BE2C (cell line): ENCODE data around the gene STARD3.

Experiments
- DNase-seq: peaks from one replicate; pipeline ENCODE4 v3.0.0-alpha.2; 2020
- H3K27me3 ChIP-seq: fragments of 250-450 bp; sonication (Bioruptor Pico); 2 replicates; pipeline ENCODE4 v1.5.1; 2020; ENCODE audit warnings: mild to moderate bottlenecking
- H3K36me3 ChIP-seq: fragments of 250-450 bp; sonication (Bioruptor Pico); 2 replicates; pipeline ENCODE4 v1.5.1; 2020; ENCODE audit warnings: mild to moderate bottlenecking
- H3K4me1 ChIP-seq: fragments of 250-450 bp; sonication (Bioruptor Pico); 2 replicates; pipeline ENCODE4 v1.5.1; 2020
- H3K4me3 ChIP-seq: 2 replicates; pipeline ENCODE4 v1.5.1; 2011; ENCODE audit warnings: low read depth, low read length
- H3K9me3 ChIP-seq: fragments of 250-450 bp; sonication (Bioruptor Pico); 2 replicates; pipeline ENCODE4 v1.5.1; 2020
- TF ChIP-seq, protein P1 (sequence below): IDR thresholded peaks from 2 replicates; pipeline ENCODE4 v1.5.1; 2012; ENCODE audit warnings: mild to moderate bottlenecking, low read depth, low read length

Gene STARD3

DNA sequence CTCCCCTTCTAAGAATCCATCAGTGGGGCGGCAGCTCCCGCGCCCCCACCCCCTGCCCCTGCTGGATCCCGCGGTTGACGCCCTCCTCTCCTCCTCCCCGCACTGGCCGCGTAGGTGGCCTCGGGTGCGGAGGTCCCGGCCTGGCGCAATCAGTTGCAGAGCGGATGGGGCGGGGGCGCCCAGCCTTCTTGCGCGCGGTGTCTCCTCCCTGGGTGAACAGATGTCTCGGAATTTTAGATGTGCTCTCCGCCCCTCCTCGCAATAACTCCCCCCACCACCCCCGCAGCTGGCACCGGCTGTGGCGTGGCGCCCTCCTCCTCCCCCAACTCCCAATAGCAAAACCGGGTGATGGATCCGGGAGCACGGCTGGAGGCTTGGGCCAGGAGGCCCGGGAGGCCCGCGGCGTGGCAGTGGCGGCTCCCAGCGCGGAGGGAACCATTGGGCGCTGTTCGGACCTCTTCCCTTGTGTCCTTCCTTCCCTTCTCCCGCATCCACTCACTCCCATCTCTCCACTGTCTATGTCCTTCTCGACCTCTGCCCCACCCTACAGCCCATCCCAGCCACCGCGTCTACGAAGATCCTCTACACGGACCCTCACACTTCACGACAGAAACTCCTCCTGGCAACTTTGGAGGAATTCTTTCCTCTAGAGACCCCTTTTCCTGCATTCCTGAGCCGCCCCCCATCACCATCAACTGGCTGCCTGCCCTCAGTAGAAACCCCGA, 40.2 kb upstream of the STARD3 start:
- no peaks in the 10 kb centered on the region for H3K36me3 ChIP-seq
- H3K9me3 ChIP-seq: no peaks in the 10 kb centered on the region
- no peak overlapping the region for H3K4me3 ChIP-seq
- H3K4me1 ChIP-seq: peaks cover 6% of the 10 kb centered on the region
- peaks cover 97% of the 10 kb centered on the region for H3K27me3 ChIP-seq
- TF ChIP-seq, protein P1, sequence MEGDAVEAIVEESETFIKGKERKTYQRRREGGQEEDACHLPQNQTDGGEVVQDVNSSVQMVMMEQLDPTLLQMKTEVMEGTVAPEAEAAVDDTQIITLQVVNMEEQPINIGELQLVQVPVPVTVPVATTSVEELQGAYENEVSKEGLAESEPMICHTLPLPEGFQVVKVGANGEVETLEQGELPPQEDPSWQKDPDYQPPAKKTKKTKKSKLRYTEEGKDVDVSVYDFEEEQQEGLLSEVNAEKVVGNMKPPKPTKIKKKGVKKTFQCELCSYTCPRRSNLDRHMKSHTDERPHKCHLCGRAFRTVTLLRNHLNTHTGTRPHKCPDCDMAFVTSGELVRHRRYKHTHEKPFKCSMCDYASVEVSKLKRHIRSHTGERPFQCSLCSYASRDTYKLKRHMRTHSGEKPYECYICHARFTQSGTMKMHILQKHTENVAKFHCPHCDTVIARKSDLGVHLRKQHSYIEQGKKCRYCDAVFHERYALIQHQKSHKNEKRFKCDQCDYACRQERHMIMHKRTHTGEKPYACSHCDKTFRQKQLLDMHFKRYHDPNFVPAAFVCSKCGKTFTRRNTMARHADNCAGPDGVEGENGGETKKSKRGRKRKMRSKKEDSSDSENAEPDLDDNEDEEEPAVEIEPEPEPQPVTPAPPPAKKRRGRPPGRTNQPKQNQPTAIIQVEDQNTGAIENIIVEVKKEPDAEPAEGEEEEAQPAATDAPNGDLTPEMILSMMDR: no peak
- no peak for DNase-seq

DNA sequence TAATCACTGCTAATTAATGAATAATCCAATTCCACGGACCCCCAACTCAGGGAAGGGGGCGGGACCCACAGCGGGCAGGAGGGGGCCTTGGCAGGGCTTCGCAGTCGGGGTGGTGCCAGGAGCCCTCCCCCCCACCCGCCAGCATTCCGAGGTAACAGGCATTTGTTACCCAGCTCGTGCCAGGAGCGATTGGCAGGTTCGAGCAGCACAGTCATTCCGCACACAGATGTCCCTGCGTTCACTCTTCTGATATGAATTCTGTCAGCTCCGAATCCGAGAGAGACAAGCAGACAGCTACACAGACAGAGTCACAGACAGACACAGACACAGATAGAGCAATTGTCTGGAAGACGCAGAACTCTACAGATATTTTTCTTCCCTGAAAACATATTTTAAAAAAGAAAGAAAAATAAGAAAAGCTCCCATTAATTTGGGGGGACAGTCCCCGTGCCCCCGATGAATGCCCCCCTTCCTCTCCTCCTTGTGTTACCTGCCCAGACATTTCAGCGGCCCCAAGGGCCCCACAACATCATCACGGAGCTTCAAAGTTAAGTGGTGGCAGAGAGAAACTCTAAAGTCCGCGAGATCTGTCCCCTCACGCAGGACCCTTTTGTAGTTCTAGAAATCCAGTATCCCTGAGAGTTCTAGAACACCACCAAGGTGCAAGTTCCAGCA, 39.4 kb upstream of the STARD3 start:
- TF ChIP-seq, protein P1: no peak
- H3K4me3 ChIP-seq: no peak overlapping the region
- DNase-seq: no peak
- H3K36me3 ChIP-seq: no peaks in the 10 kb centered on the region
- H3K4me1 ChIP-seq: peaks cover 6% of the 10 kb centered on the region
- no peaks in the 10 kb centered on the region for H3K9me3 ChIP-seq
- H3K27me3 ChIP-seq: peaks cover 97% of the 10 kb centered on the region

DNA sequence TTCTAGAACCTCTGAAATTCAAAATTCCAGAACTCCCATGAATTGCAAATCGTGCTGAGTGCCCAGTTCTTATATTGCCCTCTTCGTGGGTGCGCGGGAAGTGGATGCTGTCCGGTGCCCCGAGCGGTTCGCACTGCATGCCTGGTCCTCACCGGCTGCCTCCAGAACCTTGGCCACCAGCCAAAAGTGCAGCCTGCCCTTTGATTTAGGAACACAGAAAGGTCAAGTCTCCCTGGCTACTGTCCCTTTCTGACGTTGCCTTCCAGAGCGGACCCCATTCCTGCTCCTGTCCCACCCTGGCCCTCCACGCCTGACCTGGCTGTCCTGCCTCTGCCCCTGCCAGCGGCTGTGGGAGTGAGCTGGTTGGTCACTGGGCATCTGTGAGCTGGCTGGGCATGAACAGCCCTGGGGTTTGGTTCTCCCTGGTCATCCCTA, 38.9 kb upstream of the STARD3 start:
- H3K27me3 ChIP-seq: peaks cover 100% of the 10 kb centered on the region
- TF ChIP-seq, protein P1: no peak
- peak; percentile 53 for DNase-seq
- peaks cover 6% of the 10 kb centered on the region for H3K4me1 ChIP-seq
- no peaks in the 10 kb centered on the region for H3K9me3 ChIP-seq
- H3K36me3 ChIP-seq: no peaks in the 10 kb centered on the region
- H3K4me3 ChIP-seq: no peak overlapping the region

DNA sequence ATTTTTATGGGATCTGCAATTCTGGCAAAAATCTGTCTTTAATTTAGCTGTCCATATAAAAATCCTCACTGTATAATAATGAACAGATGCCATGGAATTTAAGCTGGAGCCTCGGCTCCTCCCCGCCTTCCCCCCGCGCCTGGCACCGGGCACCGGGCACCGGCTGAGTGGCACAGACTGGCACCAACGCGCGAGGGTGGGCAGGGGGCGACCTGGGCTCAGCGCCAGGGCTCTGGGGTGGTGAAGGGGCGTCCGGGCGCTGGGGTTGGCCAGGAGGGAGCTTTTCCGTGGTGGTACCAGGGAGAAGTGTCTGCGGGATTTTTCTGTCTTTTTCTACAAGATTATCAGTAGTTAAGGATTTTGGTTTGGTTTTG, 38.3 kb upstream of the STARD3 start:
- Histone ChIP-seq H3K4me3 (no peak overlapping the region), H3K4me1 (peaks cover 6% of the 10 kb centered on the region), H3K27me3 (peaks cover 100% of the 10 kb centered on the region), H3K9me3 (no peaks in the 10 kb centered on the region), H3K36me3 (no peaks in the 10 kb centered on the region)
- TF ChIP-seq, protein P1: no peak
- no peak for DNase-seq

DNA sequence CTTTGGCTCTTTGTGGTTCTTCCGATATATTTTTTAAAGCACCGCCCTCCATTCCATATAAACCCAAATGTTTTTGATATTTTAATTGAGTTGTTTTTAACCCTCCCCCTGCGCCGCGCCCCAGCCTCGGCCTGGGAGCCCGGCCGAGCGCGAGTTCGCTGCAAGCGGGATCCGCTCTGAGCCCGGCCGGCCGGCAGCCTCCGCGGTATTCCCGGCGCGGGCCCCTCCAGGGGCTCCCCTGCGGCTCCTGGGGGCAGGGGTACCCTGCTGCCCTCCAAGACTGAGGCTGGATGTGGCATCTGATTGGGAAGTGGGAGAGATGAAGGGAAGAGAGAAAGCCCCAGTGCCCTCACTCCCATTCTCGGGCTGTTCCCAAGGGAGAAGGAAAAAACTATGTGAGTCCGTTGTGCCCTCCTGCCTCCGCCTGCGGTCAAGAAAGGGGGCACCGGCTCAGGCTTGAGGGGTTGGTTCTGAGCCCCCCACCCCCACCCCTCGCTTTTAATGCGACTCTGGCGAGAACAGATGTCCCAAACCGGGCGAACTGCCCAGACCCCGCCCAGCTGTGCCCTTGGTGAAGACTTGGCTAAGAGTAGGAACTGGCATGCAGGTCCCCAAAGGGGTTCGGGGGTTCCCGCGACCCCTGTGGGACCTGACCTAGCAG, 37.8 kb upstream of the STARD3 start:
- H3K9me3 ChIP-seq: no peaks in the 10 kb centered on the region
- H3K4me1 ChIP-seq: peaks cover 6% of the 10 kb centered on the region
- TF ChIP-seq, protein P1: no peak
- H3K36me3 ChIP-seq: no peaks in the 10 kb centered on the region
- peaks cover 100% of the 10 kb centered on the region for H3K27me3 ChIP-seq
- H3K4me3 ChIP-seq: no peak overlapping the region
- DNase-seq: peak; percentile 39
